NCI-H345 treated with DMSO at 0.1 percent for 48 hours (cell line): ENCODE data around the gene COL4A3.
"Not testable (repeated sequence)": the region's sequence is repeated elsewhere in the genome, so short reads cannot be mapped to it uniquely, and the experiment has no call there.

Experiments
- DNase-seq: peaks from one replicate; lab custom pipeline; 2025; ENCODE audit not compliant: unreplicated experiment; lab: John Stamatoyannopoulos, UW

The COL4A3 gene

DNA sequence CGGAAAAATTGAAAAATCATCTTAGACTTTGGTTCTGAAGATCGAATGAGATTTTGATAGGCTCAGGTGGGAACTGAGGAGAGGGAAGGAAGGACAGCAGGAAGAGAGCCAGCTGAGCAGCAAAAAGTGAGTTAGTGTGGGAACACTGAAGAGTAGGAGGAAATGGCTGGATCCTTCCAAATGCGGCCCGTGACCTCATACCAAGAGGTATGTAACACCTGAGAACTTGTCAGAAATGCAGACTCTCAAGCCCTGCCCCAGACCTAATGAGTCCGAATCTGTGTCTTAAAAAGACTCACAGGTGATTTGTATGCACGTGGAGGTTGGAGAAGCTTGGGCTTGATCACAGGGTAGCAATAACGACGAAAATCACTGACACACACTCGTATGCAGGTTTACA, 42.0 kb downstream of the COL4A3 start:
- no peak for DNase-seq

DNA sequence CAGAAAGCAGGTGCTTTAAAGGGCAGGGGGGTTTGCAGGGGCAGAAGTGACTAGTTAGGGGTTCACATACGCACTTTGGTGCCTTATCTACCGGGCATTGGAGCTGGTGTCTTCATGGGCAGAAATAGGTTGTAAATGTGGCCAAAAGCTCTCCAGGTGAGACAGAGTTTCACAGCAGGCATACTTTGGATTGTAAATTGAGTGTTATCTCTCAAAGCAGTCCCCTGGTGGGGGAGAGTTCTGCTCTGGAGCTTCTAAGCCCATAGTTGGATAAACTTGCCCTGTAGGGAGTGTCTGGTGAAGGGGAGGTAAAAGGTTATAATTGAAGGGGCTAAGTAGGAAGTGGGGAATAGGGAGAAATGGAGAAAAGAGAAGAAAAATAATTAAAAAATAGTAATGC, 43.1 kb downstream of the COL4A3 start:
- no peak for DNase-seq

DNA sequence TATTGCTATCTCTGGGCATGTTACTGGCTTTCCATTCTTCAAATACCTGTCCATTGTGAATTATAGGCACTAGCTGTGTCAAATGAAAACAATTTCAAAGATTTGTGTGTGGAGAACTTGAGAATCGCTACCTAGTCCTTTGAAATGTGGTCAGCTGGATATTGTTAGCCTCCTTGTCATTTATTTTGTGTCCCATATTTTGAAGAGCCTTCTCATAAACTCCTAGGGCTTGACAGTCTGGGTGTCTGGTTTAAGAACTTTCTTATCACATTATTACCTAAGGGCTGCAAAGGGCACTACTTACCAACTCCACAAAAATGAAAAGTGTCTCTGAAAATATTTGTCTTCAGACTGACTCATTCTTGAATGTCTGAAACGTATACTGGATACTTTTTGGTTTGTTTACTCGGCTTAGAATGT, 50.2 kb downstream of the COL4A3 start:
- no peak for DNase-seq

DNA sequence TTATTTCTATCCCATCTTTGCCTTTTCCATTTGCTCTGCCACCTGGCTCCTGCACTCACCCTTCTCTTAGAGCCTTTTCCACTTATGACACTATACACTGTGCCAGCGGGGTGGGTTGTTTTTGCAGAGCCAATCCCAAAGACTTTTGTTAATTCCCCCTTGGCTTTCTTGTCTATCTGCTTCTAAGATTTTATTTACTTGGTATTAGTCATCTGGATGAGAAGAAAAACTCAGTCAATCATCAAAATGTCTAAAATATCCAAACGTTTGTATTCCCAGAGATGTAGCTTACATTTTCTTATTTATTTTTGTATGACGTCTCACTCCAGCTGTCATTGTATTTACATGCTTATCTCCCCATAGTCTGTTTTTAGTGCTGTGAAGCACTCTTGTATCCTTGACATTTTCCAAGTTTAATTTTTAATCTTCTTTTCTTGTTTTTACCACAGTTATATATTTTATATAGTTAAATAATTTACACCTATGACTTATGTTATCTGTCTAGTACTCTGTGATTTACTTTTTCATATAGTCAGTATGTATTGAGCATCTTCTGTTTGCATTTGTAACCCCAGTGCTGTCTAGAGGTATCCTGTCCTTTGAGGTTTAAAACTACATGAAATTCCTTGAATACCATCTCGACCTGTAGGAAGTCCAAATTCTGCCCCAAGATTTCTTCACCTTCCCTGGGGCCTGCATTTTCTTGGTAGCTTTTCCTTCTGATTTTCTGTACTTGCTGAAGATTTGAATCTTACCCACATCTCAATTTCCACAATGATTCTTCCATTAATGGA, 55.1 kb downstream of the COL4A3 start:
- DNase-seq, result no peak

DNA sequence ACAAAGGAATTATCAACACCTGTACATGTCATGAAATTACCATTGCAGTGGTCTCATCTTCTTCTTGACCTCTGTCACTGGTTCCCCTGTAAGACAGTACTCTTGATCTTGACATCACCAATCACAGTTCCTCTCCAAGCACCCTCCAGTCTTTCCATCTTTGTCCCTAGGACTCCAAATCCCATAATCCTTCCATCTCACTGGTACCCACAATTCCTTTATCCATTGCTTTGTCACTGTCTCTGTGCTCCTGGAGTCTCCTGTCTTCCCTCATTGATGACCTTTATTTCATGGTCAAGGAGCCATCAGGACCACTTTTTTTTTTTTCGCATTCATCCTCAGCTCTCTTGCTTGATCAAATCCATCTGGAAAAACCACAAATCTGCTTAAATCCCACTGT, 56.7 kb downstream of the COL4A3 start:
- DNase-seq, result no peak

DNA sequence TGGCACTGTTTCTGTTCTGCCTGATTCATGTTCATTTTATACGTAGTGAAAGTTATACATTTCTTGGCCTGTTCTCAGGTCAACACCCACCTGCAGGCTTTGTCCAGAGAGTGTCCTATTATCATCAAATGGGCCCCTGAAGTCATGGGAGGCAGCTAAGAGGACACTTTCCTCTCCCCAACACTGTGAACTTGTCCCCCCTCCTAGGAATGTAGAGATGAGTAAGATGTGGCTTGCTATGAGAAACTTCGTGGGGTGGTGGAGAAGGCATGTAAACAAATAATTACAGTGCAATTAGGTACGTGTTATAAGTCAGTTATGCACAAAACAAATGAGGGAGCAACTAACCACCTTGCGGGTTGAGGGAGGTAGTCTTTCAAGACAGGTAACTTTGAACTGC, 57.9 kb downstream of the COL4A3 start:
- no peak for DNase-seq

DNA sequence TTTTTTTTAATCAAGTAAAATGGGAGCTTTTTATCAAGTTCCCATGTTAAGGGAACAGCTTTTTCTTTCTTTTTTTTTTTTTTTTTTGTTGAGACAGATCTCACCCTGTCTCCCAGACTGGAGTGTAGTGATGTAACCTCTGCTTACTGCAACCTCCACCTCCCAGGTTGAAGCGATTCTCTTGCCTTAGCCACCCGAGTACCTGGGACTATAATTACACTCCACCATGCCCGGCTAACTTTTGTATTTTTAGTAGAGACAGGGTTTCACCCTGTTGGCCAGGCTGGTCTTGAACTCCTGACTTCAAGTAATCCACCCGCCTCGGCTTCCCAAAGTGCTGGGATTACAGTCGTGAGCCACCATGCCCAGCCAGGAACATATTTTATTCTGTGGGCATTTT, 61.2 kb downstream of the COL4A3 start:
- DNase-seq, result not testable (repeated sequence)

DNA sequence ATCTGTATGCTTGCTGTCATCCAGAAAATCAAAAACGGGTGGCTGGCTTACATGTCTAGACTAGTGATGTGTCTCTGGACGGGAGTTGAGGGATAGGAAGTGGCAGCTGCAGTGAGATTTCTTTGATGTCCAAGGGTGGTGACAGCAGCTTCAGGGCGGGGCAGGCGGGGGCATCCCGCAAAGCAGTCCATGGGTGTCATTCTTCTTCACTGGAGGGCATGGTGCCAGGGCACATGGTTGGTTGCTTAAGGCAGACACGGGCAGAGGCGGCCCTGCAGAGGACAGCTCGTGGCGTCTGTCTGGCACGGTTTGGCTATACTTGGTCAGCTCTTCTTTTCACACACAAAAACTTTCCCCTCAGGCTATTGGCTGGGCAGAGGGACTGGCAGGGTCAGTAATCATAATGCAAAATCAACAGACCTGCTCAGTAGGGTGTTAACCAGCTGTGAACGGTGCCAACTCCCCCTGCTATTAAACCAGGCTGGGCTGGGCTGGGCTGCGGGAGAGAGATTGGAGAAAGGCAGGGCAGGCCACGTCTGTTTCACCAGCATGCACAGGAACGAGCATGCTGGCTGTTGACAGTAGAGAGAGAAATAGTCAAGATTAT, 63.7 kb downstream of the COL4A3 start:
- DNase-seq, result peak; percentile 70

DNA sequence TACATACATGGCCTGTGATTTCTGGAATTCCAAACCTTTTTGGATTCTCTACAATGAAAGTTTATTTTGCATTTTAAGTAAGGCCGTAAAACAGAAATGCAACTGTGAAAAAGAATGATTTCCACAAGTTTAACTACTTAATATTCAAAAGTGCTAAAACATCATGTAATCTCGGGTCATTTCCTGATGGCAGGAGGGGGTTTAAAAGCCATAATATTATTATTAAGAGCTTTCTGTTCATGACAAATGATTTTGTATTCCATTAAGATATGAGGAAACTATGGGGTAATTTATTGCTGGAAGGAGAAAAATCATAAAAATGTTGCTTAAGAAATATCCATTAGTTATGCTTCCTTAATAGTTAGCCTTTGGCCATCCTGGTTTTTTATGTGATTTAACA, 65.7 kb downstream of the COL4A3 start:
- no peak for DNase-seq

DNA sequence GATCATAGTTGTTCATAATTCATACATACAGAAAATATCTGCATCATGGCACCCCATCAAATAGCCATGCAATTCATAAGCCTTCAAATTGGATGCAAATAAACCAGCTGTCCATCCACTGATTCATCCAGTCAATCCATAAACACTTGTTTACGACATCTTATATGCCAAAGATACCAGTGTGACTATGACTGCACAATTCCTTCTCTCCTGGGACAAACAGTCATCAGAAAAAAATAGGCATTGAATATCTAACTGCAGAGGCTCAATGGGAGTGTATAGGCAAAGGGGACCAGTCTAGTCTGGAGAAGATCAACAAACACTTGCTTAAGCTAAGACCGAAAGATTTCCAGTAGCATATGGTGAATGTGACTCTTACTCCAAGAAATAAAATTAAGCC, 70.0 kb downstream of the COL4A3 start:
- no peak for DNase-seq

DNA sequence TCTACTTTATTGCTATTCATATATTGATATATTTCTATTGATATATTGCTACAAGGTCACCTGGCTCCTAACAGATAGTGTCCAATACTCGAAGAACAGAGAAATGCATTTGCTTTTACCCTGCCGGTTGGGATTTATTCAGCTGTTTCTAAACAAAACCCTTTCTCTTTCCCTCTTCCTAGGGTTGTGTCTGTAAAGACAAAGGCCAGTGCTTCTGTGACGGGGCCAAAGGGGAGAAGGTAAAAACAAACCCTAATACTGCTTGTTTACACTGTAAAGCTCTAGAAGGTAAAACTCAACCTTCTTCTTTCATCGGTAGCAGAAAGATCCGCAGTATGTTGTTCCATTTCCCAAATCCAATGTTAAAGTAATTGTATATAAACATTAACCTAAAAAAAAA, 73.4 kb downstream of the COL4A3 start:
- no peak for DNase-seq

DNA sequence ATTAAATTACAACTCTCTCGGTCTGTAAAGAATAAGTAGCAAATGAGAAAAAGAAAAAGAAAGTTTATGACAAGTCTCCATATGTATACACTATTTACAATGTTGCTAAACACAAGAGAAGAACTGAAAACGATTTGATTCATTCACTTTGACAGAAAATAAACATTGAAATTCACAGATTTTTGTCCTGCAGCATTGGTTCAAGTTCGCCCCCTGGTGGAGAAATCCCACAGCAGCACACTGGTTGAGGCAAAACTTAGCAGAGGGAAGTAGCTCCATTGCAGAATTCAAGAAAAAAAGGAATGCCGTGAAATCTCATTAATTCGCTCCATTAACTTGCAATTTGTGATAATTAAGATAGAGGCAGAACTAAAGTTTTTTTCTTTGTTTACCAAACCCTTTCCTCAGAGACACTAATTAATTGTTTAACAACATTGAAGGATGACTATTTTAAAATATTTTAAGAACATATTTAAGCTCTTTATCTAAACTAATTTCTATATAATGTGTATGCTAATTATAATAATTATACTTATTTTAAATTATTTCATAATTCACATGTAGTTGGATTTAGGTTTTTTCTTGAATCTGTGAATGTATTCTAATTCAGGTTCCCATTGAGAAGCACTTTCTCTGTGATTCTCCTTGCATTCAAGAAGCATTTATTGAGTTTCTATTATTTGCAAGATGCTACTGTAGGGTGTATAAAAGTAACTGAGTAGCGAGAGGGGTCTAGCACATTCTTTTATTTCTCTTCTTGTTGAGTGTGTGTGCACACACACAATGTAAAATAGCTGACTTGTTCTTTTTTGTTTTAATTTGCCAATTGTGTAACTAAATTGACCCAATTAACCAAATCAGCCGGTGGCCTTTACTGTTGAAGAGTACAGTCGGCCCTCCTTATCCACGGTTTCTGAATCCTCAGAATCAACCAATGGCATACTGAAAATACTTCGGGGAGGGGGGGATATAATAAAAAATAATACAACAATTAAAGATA, 74.1 kb downstream of the COL4A3 start:
- DNase-seq, result peak; percentile 37

DNA sequence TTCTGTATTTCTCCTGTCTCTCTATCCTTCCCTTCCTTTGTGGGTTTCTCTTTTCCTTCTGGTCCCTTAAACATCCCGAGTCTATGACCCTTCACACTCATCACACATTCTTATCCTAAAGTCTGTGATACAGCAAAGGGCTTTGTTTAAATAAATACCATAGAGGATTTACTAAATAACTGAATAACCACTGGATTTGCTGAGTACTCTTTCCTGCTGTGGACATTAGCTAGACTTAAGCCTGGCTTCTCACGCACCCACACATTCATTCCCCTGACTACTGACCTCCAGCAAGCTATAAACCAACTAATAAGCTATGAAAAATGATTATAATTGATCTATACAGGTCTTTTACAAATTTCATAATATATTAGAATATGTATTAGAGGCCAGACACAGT, 76.6 kb downstream of the COL4A3 start:
- no peak for DNase-seq

DNA sequence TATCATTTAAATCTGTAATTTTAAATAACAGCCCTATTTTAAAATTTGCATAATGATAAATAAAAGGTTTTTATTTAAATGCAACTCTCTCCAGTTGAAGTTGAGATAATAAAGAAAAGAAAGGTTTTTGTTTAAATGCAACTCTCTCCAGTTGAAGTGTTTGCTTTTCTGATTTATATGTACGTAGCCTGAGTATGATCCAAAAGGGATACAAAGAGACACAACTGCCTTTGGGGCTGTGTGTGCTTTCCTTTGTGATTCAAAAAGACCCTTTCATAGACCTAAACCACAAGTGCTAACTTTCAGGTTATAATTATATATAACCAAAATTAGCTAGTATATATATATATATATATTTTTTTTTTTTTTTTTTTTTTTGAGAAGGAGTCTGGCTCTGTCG, 84.5 kb downstream of the COL4A3 start:
- DNase-seq, result peak; percentile 26

DNA sequence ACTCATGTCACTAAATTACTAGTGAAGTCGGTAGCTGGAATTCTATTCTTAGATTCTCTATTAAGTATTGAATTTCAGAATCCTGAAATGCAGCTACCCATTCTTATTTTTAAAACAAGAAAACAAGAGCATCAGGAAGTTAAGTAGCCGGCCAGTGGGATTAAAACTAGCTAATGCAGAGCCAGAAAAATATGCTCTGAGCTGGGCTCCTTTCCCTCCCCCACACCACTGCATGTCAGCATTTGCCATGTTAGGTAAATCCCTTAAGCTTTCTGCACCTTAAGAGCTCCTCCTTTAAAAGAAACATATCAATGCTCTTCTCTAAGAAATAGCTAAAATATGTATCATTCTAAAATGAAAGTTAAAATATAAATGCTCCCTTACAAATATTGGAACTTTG, 88.4 kb downstream of the COL4A3 start:
- DNase-seq, result no peak

DNA sequence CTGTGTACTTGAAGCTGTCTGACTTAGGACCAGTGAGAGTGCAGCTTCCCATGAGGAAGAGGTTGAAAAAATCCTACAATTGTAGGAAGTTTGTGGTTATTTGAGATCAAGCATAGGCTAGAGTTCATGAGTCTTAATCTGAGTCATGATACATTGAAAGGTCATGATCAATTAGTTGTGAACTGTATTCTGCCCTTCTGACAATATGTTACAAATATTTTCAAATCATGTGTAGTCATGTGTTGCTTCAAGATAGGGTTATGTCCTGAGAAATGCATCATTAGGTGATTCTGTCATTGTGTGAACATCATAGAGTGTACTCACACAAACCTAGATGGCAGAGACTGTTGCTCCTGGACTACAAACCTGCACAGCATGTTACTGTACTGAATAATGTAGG, 92.2 kb downstream of the COL4A3 start:
- no peak for DNase-seq

DNA sequence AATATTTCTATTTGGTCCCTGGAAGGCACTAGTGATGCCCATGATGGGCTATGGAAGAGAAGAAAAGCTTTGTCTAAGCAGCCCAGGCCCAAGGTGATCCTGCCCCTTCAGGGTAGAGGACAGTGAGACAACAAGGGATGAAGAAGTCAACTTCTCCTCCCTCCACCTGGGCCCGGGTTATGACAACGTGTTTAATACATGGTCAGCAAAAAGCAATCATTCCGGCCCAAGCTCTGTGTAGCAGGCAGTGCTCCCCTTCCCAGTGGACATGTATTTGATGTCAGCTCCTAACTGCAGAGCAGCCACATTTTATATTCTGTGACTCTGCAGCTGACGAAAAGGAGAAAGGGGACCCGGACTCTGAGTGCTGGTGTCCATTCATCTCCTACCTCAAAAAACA, 93.4 kb downstream of the COL4A3 start:
- DNase-seq, result no peak

DNA sequence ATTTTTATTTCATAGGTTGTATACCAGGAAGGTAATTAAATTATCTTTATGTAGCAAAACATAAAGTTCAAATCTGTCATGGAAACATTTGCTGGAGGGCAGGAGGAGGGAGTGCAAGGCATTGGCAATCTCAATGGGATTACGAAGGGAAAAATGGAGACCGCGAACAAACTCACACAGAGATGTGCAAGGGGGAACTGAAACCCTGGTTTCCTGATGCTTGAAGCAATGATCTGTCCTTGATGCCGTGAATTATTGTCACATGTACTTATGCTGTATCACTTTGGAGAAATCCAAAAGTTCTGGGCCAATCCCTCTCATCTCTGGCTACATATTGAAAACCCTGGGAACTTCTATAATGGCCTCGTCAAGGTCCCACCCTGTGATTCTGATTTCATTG, 95.6 kb downstream of the COL4A3 start:
- no peak for DNase-seq

DNA sequence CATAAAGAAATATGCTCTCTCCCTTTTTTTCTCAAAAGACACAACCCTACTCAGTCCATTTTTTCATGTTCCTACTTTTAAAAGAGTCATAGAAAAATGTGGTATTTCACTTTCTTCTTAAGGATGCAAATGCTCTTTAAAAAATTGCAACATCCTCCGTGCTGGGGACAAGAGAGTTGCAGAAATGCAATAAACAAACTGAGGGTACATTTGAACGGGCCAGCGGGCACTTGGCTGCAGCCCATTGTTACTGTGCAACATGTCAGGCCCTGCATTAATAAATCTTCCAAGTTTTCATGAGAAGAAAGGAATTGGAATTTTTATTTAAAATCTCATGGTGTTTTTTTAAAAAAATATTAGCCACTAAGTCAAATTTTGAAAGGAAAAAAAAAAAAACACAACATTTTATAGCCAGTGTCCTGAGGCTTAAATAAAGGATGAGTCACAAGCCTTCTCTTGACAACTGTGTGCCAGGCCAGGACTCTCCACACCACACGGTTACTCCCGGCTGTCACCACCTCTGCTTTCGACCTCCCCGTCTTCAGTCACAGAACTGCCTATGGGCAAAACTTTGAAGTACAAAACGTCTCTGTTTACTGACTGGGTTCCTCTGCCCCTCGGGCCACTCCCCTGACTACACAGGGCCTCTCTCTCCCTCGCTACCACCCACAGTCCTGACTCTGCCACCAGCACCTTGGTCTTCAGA, 103.1 kb downstream of the COL4A3 start:
- DNase-seq, result no peak

DNA sequence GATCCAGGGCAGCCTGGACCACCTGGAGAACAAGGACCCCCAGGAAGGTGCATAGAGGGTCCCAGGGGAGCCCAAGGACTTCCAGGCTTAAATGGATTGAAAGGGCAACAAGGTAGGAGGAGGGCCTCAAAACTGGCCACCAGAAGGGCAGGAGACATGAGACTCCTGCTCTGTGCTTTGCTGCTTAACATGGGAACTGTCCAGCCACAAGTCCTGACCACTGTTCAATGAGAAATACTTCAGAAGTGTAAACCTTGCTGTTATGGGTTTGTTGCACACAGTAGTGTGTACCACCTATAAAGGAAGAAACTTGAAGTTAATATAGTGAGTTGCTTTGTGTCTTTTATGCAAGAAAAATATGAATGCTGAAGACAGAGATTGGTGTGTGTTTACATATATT, 116.5 kb downstream of the COL4A3 start:
- no peak for DNase-seq

DNA sequence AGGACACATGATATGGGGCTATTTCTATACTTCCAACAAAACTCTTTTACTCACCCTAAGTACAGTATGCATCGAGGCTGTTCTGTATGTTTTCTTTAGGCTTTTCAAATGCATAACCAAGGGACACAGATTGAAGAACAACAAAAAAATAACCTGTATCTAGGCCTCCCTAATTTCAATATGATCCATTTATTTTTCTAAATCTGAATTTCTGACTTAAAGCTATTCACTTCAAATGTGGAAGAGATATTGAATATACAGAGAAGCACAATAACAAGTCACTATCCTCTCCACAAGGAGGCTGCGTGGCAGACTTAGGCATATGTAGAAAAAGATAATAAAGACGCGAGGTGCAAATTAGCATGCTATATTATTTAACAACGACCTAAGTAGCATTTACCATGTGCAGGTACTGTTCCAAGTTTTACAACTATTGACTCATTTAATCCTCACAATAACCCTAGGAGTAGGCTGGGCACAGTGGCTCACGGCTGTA, 121.4 kb downstream of the COL4A3 start:
- no peak for DNase-seq
